HG03565 (cell line): ENCODE data around the gene SHISA9.
"Not testable (repeated sequence)": the region's sequence is repeated elsewhere in the genome, so short reads cannot be mapped to it uniquely, and the experiment has no call there.

Experiments used
- ATAC-seq: cut with Tn5 transposase; IDR thresholded peaks from one replicate; pipeline ENCODE4 v1.9.1; 2021; ENCODE audit warnings: mild to moderate bottlenecking, moderate library complexity; ENCODE audit not compliant: unreplicated experiment

Gene SHISA9

DNA sequence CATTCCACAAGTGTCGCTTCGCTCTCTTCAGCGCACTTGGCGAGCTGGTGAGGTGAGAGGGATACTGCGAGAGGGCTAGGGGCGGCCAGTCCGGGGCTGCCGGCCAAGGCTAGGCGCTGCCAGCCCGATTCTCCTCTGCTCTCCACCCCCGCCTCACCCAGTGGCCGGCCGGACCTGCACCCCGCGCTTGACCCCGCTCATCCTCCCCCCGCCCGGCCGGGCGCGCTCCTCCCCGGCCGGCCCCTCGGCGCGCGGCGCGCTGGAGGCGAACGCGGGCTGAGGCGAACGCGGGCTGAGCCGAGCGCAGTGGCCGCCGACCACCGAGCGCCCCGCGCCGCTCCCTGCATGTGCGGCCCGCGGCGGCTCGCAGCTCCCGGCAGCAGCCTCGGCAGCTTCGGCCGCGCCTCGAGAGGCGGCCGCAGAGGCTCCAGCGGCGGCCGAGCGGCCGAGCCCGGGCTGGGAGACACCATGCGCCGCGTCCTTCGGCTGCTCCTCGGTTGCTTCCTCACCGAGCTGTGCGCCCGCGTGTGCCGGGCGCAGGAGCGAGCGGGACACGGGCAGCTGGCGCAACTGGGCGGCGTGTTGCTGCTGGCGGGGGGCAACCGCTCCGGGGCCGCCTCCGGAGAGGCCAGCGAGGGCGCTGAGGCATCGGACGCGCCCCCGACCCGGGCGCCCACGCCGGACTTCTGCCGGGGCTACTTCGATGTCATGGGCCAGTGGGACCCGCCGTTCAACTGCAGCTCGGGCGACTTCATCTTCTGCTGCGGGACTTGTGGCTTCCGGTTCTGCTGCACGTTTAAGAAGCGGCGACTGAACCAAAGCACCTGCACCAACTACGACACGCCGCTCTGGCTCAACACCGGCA is at the start of gene SHISA9:
TSS of gene SHISA9 (plus strand) at position 2 of the 865 bp plus-strand sequence.
- no peak for ATAC-seq

DNA sequence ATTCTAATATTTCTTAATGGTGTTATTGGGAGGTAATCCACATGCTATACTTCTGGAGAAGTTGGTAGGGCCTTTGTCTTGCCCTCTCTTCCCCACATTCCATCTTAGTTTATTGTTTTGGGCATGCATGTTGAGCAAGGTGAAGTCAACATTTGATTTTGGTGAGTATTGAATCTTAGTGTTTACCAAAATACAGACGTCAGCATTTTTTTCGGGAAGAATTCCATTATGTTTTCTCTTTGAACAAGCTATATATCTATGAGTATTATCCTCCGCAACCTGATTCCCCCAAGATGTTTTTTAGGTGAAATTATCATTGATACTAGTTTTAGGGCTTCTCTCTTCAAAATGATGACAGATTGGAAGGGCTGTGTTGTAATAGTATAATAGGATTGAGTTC is 47.4 kb upstream of the SHISA9 start:
- no peak for ATAC-seq

DNA sequence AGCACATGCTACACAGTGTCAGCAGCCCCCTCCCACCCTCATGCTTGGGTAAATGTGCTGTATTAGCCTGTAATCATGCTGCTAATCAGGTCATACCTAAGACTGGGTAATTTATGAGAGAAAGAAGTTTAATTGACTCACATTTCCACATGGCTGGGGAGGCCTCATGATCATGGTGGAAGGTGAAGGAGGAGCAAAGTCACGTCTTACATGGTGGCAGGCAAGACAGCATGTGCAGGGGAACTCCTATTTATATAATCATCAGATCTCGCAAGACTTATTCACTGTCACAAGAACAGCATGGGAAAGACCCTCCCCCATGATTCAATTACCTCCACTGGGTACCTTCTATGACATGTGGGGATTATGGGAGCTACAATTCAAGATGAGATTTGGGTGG is 44.0 kb upstream of the SHISA9 start:
- not testable (repeated sequence) for ATAC-seq

DNA sequence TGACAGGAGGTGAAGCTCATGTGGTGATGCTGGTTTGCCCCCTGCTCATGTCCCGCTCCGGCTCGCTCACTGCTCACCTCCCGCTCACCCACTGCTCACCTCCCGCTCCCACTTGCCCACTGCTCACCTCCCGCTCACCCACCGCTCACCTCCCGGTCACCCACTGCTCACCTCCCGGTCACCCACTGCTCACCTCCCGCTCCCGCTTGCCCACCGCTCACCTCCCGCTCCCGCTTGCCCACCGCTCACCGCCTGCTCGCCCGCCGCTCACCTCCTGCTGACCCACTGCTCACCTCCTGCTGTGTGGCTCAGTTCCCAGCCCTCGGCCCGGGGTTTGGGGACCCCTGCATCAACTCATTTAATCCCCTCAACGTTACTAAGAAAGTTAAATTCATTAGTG is 39.1 kb upstream of the SHISA9 start:
- ATAC-seq = no peak

DNA sequence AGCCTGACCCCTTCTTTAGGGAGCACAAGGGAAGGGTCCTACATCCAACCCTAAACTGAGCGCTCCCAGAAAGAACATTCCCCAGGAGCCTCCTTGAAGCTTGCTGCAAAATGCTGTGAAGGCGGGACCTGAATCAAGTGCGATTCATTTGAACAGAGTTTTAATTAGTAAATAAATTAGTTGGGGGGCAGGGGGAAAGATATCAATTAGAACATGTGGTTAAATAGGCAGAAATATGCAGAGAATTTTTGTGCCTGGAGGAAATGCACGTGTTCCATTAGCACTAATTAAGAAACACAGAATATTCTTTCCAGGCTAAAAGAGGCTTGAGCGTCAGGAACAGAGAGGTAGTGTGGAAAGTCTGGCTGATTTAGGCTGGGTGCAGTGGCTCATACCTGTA is 38.5 kb upstream of the SHISA9 start:
- no peak for ATAC-seq

DNA sequence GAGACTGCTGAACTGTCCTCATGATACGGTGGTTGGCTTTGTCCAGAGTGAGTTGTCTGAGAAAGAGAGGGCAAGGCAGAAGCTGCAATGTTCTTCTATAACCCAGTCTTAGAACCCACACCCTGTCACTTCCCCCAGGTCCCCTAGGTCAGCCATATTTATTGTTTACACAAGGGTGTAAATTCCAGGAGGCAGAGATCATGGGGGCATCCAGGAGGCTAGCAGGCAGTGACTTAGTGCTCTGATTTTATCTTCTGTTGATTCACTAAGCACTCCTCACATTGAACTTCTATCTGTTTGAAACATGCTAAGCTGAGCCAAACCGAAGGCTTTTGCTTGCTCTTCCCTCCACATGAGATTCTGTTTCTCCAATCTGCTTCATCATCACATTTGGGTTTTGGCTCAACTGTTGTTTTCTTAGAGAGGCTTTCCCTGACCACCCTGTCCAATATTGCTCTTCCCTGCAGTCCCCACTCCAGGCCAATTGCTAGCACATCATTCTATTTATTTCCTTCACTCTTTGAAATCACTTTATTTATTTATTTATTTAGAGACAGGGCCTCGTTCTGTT is 34.3 kb upstream of the SHISA9 start:
- no peak for ATAC-seq

DNA sequence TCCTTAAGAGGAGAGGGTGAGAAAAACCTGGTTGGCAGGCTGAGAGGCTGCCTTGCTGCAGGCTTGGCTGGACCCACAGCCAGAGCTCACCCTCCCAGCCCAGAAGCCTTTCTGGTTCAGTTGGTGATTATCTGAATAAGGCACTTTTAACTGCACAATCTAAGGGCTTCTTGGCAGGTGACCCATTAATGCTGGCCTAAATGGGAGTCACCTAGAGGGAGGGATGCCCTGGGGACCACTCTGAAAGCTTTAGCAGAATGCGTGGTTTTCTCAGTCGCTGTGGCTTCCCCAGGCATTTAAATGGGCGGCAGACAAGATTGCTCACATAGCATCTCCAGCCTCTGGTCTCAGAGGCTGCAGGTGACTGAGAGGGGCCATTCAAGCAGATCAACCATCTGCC is 33.2 kb upstream of the SHISA9 start:
- ATAC-seq = no peak

DNA sequence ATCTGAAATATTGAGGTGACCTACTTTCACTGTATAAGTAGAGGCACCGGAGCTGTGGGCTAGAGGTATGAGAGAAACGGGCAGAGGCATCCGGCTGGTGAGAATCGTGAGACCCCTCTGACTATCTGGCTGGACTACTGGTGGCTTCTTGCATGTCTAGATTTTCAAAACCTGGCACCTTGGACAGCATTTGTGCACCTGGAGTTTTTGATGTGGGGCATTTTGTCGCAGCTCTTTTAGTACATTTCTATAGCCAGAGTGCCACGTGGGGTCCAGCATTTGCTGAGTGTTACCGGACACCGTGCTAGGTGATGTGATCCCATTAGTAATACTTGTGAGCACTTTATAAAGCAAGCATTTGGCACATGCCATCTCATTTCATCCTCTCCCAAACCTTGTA is 32.6 kb upstream of the SHISA9 start:
- no peak for ATAC-seq

DNA sequence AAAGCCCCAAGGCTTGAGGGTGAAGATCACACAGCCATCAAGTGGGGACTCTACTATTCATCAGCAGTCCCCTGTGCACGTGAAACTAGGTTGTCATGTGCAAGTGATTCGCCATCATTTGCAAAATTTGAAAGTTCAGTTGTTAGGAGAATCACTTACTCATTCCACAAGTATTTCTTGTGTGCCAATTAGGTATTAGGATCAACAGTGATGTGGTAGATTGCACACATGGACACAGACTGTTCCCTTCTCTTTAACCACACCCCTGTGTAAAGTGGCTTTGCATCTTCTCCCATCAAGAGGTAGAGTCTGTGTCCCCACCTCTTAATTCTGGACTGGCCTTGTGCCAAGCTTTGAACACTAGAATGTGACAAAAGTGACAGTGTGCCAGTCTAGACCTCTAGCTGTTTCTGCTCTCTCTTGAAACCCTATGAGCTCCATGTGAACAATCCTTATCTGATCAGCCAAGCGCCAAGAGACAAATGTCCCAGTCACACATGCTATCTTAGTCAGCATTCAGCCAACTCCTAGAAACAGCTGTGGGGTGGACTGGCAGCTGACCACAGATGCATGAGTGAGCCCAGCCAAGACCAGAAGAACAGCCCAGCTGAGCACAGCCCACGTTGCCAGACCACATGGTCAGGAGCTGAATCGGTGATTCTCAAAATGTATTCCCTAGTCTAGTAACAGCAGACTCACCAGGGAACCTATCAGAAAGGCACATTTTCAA is 31.5 kb upstream of the SHISA9 start:
- ATAC-seq = no peak

DNA sequence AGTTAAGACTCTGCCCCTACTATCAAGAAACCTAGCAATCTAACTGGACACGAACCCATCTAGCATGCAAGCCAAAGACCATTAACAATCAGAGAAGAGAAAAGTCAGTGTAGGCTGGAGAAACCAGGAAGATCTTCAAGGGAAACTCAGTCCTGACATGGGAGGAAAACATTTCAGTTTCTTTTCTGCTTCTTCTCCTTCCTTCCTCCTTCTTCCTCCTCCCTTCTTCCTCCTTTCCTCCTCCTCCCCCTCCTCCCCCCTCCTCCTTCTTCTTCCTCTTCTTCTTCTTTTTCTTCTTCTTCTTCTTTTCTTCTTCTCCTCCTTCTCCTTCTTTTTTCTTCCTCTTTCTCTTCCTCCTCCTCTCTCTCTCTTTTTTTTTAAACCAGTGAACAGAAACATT is 29.6 kb upstream of the SHISA9 start:
- no peak for ATAC-seq

DNA sequence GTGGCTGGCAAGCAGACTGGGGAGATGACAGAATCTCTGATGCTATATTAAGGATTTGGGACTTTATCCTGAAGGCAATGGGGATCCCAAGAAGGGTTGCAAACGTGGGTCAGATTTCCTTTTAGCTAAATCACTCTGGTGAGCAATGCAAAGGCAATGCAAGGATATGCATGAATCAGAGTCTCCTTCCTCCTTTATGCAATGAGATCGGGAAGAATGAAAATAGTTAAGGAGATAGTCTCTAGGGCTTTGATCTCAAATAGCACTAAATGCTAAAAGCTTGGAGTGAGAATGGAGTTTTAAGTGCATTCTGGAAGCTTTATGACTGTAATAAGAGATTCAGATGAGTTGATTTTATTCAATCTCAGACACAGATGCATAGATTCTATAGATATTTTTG is 27.2 kb upstream of the SHISA9 start:
- ATAC-seq = no peak

DNA sequence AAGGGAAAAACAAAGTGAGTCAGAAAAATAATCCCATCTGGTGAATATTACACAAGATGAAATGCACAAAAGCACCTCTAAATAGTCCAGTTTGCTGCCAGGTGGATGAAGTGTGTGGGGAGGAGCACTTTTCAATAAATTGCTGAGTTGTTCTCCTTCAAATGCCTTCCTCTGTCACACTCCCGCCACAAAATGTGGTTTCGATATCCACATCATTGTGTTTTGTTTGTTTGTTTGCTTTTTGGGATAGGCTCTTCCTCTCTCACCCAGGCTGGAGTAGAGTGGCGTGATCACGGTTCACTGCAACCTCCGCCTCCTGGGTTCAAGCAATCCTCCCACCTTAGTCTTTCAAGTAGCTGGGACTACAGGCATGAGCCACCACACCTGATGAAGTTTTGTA is 24.6 kb upstream of the SHISA9 start:
- ATAC-seq = no peak

DNA sequence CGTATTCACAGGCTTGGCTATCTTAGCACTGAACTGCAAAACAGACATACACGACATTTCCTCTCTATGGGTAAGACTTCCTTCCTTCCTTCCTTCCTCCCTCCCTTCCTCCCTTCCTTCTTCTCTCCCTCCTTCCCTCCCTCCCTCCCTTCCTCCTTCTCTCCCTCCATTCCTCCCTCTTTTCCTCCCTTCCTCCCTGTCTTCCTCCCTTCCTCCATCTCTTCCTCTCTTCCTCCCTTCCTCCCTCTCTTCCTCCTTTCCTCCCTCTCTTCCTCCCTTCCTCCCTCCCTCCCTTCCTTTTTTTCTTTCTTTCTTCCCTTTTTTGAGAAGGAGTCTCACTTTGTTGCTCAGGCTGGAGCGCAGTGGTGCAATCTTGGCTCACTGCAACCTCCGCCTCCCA is 22.4 kb upstream of the SHISA9 start:
- no peak for ATAC-seq

DNA sequence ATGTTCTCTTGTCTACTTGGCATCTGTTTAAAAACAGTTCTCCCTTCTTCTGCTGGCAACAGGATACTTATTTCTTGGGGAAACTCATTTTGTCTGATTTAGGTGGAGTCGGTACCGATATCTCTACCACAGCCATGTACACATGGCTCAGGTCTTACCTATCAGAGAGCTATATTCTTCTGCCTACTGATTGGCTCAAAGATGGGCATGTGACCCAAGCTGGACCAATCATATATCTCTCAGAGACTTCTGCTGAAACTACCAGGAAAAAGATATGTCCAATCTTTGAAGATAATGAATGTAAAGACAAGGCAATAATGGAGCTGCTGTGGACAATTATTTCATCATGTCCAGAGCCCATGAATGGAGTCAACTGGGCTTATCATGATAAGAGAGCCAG is 21.6 kb upstream of the SHISA9 start:
- no peak for ATAC-seq

DNA sequence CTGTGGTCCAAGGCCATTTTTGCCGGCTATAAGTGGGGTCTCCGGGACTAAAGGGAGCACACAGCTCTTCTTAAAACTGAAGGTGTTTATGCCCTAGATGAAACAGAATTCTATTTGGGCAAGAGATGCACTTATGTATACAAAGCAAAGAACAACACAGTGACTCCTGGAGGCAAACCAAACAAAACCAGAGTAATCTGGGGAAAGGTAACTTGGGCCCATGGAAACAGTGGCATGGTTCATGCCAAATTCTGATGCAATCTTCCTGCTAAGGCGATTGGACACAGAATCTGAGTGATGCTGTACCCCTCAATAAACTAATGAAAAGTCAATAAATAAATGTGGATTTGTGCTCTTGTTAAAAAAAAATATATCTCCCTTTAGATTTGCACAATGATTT is 20.2 kb upstream of the SHISA9 start:
- ATAC-seq = no peak

DNA sequence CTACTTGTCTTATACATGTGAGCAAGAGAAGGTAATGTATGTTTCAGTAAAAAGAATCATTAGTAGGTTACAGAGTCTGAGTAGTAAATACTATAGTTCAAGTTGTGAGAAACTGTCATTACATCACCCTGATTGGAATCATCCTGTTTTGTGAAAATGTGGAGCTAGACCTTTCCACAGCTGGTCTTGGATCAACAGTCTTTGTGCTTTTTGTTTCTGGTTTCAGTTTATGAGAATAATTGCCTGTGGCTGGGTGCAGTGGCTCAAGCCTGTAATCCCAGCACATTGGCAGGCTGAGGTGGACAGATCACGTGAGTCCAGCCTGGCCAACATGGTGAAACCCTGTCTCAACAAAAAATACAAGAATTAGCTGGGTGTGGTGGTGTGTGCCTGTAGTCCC is 19.7 kb upstream of the SHISA9 start:
- no peak for ATAC-seq

DNA sequence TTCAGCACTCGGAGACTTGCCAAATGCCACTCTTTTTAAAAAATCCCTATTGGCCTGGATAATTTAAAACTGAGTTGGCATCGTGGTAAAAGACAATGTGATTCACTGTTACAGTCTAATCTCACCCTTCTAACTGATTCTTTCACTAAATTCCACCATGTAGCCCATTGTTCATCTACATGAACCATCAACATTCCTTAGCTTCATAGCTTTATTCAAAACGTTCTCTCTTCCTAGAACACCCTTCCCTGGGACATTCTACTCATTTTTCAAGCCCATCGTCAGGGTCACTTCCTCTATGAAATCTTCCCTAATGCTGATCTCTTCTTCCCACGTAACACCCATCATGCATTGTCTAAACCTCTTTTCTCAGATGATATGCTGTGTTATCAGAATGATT is 15.7 kb upstream of the SHISA9 start:
- no peak for ATAC-seq

DNA sequence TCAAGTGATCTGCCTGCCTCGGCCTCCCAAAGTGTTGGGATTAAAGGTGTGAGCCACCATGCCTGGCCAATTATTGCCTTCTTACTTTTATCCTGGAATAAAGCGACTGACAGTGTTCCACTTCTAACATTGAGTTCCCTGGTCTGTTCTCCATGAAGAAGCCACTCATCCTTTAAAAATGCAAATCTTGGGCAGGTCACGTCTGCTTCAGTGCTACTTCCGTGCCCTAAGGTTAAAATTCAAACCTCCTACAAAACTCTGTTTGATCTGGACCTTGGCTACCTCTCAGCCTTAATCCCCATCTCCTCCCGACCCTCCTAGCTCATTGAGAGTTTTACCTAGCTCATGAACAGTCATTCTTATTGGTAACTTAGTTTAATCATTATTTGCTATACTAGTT is 9.6 kb upstream of the SHISA9 start:
- no peak for ATAC-seq

DNA sequence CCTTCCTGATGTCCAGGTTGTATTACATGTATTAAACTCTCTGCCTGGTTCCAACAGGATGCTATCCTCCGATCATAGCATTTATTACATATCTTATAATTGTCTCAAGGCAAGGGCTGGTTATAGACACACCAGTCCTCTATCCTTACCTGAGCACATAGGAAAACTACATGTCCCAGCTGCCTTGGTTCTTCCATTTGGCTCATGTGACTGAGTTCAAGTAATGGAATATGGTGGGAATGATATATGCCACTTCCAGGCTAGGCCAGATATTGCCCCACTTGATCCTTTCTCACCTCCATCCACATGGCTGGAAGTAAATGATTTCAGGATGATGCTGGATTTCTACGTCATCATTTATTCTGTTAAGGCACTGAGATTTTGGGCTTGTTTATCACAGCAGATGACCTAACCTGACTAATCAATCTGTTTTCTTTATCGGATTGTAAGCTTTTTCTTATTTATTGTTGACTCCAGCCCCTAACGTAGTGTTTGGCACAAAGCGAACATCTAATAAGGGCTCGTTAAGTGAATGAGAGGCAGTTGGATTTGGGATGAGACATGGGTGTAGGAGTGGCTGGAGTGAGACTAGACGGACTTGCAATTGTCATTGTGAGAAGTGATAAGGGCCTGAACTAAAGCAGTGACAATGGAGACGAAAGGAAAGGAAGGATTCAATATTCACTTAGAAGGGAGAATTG is 8.2 kb upstream of the SHISA9 start:
- no peak for ATAC-seq

DNA sequence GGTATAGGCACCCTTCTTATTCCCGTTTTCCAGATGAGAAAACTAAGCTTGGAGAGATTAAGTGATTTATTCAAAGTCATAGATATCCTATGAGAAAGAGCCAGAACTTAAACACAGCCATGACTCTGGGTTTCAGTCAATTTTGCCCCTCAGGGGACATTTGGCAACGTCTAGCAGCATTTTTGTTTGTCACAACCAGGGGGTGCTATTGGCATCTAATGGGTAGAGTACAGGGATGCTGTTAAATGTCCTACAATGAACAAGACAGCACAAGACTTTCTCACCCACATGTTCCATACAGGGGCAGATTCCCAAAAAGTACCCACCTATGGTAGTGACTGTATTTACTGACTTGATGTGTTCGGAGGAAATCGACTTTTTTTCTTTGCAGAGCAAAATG is 4.8 kb upstream of the SHISA9 start:
- ATAC-seq = no peak

DNA sequence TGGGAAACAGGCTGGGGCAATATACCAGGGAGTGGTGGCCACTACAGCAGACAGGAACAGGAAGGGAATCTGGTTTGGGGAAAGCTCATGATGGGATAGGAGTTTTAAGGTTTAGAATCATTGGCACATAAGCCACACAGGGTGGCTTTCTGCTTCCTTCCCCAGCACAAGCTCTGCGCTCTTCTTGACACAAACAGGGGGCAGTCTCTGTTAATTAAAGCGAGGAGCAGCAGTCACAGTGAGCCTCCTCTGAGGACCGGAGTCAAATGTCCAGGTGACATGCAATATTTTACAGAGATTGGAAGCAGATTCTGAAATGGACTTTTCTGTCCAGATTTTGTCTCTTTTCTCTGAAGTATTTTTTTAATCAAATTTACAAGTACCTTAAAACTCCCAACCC is 2.8 kb upstream of the SHISA9 start:
- ATAC-seq = no peak
